Activated CD4-positive, CD25-positive, alpha-beta regulatory T cell (primary cell): Measurements from ENCODE around the gene CHSY3.

ENCODE experiments used
- DNase-seq, 4 experiments: peaks; one replicate each; lab custom pipeline; 2025; lab: John Stamatoyannopoulos, UW

Gene CHSY3

GRCh38 chr5:130024006-130024405 is 119.7 kb downstream of the CHSY3 start:
- DNase-seq = no peak

GRCh38 chr5:130025511-130025910 is 121.2 kb downstream of the CHSY3 start:
- DNase-seq = no peak

- DNase-seq = no peak
Observed at GRCh38 chr5:130032807-130033206, 128.5 kb downstream of the CHSY3 start.

GRCh38 chr5:130034566-130035210 is 130.4 kb downstream of the CHSY3 start:
- DNase-seq = no peak

GRCh38 chr5:130035388-130035787 is 131.1 kb downstream of the CHSY3 start:
- no peak for DNase-seq

GRCh38 chr5:130037905-130038304 is 133.6 kb downstream of the CHSY3 start:
- DNase-seq = no peak

- DNase-seq = no peak
Observed at GRCh38 chr5:130043834-130044233, 139.6 kb downstream of the CHSY3 start.

GRCh38 chr5:130045334-130045733 is 141.1 kb downstream of the CHSY3 start:
- no peak for DNase-seq

GRCh38 chr5:130050585-130050984 is 146.3 kb downstream of the CHSY3 start:
- DNase-seq = no peak

GRCh38 chr5:130052752-130053151 is 148.5 kb downstream of the CHSY3 start:
- DNase-seq = no peak

GRCh38 chr5:130055572-130055971 is 151.3 kb downstream of the CHSY3 start:
- DNase-seq = no peak

GRCh38 chr5:130061746-130062145 is 157.5 kb downstream of the CHSY3 start:
- DNase-seq = no peak

GRCh38 chr5:130063603-130064002 is 159.3 kb downstream of the CHSY3 start:
- DNase-seq = no peak

GRCh38 chr5:130064484-130064883 is 160.2 kb downstream of the CHSY3 start:
- DNase-seq = no peak

- DNase-seq = no peak
Observed at GRCh38 chr5:130065617-130066016, 161.4 kb downstream of the CHSY3 start.

- DNase-seq = no peak
Observed at GRCh38 chr5:130066644-130067043, 162.4 kb downstream of the CHSY3 start.

- no peak for DNase-seq
Observed at GRCh38 chr5:130067364-130067763, 163.1 kb downstream of the CHSY3 start.

- no peak for DNase-seq
Observed at GRCh38 chr5:130068101-130068500, 163.8 kb downstream of the CHSY3 start.

GRCh38 chr5:130068988-130069387 is 164.7 kb downstream of the CHSY3 start:
- DNase-seq = no peak

GRCh38 chr5:130074820-130075219 is 170.6 kb downstream of the CHSY3 start:
- no peak for DNase-seq

GRCh38 chr5:130077007-130077406 is 172.7 kb downstream of the CHSY3 start:
- DNase-seq = no peak

GRCh38 chr5:130078661-130079060 is 174.4 kb downstream of the CHSY3 start:
- no peak for DNase-seq

- DNase-seq = no peak
Observed at GRCh38 chr5:130090569-130091270, 186.5 kb downstream of the CHSY3 start.

GRCh38 chr5:130092991-130093390 is 188.7 kb downstream of the CHSY3 start:
- DNase-seq = no peak
